Measurements from ENCODE around the gene KSR2. TPM values are rescaled to one million over a fixed set of nuclear protein-coding genes. Genes with fewer than 3 reads are reported as not detected.

The KSR2 gene
- total RNA-seq, 4 donors from 2014 or later, result 0.02 to 0.10 TPM; not detected in 2

- Histone ChIP-seq H3K9me3 (no peaks in the 10 kb centered on the region), H3K4me1 (peaks cover 34 to 45% of the 10 kb centered on the region in 2 donors), H3K27me3 (no peaks in the 10 kb centered on the region), H3K36me3 (no peaks in the 10 kb centered on the region), H3K4me3 (no peak overlapping the region), H3K27ac (no peak overlapping the region)
- DNase-seq (no peak), ATAC-seq (no peak)
- TF ChIP-seq POLR2A (IDR thresholded peaks at IDR 0.05), result no peak
- no peak for TF ChIP-seq CTCF (IDR thresholded peaks at IDR 0.05 in 4 of 5, conservative IDR thresholded peaks at IDR 0.05 in 1 of 5)
- intact Hi-C loops (cut with DNase I; ENCODE audit: low total_unique reads), result no loop called here
- in situ Hi-C loops (cut with MboI; ENCODE audit: low sequenced_read_pairs in 4 of 4), result no loop called here
These were observed 441.9 kb downstream of the KSR2 start for GRCh38 chr12:117526757-117527478.

- in situ Hi-C loops (cut with MboI; ENCODE audit: low sequenced_read_pairs in 4 of 4), result no loop called here
These were observed 443.0 kb downstream of the KSR2 start for GRCh38 chr12:117525766-117526165.

GRCh38 chr12:117524806-117525205, 444.0 kb downstream of the KSR2 start:
- intact Hi-C loops (cut with DNase I; ENCODE audit: low total_unique reads), result no loop called here
- H3K4me1 ChIP-seq, result peaks cover 29 to 55% of the 10 kb centered on the region in 2 donors
- no peaks in the 10 kb centered on the region for H3K9me3 ChIP-seq
- H3K36me3 ChIP-seq, result no peaks in the 10 kb centered on the region
- no peak for ATAC-seq
- H3K27me3 ChIP-seq, result no peaks in the 10 kb centered on the region
- H3K4me3 ChIP-seq, result no peak overlapping the region
- no peak for TF ChIP-seq POLR2A (IDR thresholded peaks at IDR 0.05)
- no peak for TF ChIP-seq CTCF (IDR thresholded peaks at IDR 0.05 in 4 of 5, conservative IDR thresholded peaks at IDR 0.05 in 1 of 5)
- in situ Hi-C loops (cut with MboI; ENCODE audit: low sequenced_read_pairs in 4 of 4), result no loop called here
- DNase-seq, result no peak
- no peak overlapping the region for H3K27ac ChIP-seq

More at GRCh38 chr12:117525766-117526165, 443.0 kb downstream of the KSR2 start:
- no peak for TF ChIP-seq POLR2A (IDR thresholded peaks at IDR 0.05)
- TF ChIP-seq CTCF (IDR thresholded peaks at IDR 0.05 in 4 of 5, conservative IDR thresholded peaks at IDR 0.05 in 1 of 5), result no peak
- H3K4me1 ChIP-seq, result peaks cover 34 to 55% of the 10 kb centered on the region in 2 donors
- no peaks in the 10 kb centered on the region for H3K27me3 ChIP-seq
- no peaks in the 10 kb centered on the region for H3K36me3 ChIP-seq
- H3K4me3 ChIP-seq, result no peak overlapping the region
- no peak for ATAC-seq
- no peak overlapping the region for H3K27ac ChIP-seq
- no peaks in the 10 kb centered on the region for H3K9me3 ChIP-seq
- intact Hi-C loops (cut with DNase I; ENCODE audit: low total_unique reads), result no loop called here
- no peak for DNase-seq

GRCh38 chr12:117523971-117524370, 444.8 kb downstream of the KSR2 start:
- H3K4me3 ChIP-seq, result no peak overlapping the region
- in situ Hi-C loops (cut with MboI; ENCODE audit: low sequenced_read_pairs in 4 of 4), result no loop called here
- DNase-seq (no peak), ATAC-seq (no peak)
- H3K36me3 ChIP-seq, result no peaks in the 10 kb centered on the region
- TF ChIP-seq POLR2A (IDR thresholded peaks at IDR 0.05), result no peak
- no peak for TF ChIP-seq CTCF (IDR thresholded peaks at IDR 0.05 in 4 of 5, conservative IDR thresholded peaks at IDR 0.05 in 1 of 5)
- H3K9me3 ChIP-seq, result no peaks in the 10 kb centered on the region
- peaks cover 29 to 61% of the 10 kb centered on the region in 2 donors for H3K4me1 ChIP-seq
- H3K27me3 ChIP-seq, result no peaks in the 10 kb centered on the region
- intact Hi-C loops (cut with DNase I; ENCODE audit: low total_unique reads), result loop anchor here (2.0 kb wide), 1 partner anchor 81 kb away; no protein-coding TSS in a partner anchor
- peak overlapping the region; percentile 73 to 86 (median 80) for H3K27ac ChIP-seq

Measured in gastrocnemius medialis (tissue), 4 donors.